GM23248 (cell line): ENCODE data around the gene SETD7.

ENCODE experiments used
- EZH2 ChIP-seq: fragments of 200-600 bp; sonication (generic); IDR thresholded peaks from 2 replicates; pipeline ENCODE4 v1.6.1; 2018; ENCODE audit warnings: antibody characterized with exemption, mild to moderate bottlenecking; ENCODE audit not compliant: insufficient read depth, poor library complexity, severe bottlenecking
- EZH2phosphoT487 ChIP-seq: fragments of 200-600 bp; sonication (generic); IDR thresholded peaks from 2 replicates; pipeline ENCODE4 v1.6.1; 2018; ENCODE audit warnings: antibody characterized with exemption, moderate library complexity, mild to moderate bottlenecking, low read depth; ENCODE audit not compliant: insufficient read depth

DNA sequence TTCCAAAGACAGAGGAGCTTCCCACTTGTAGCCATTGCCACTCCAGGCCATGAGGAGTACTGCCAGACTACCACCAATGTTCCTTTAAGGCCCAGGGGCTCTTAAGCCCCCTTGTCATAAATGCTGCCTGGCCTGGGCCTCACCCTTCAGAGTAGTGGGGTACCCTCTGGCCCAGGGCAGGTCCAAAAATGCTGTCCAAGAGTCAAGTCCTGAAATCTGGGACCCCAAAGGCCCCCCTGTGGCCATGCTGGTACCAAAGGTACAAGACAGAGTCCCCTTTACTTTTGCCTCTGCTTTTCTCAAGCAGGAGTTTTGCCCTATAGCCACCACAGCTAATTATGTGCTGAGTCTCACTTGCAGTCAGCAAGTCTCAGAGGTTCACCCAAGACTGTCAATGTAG is 85.7 kb downstream of the SETD7 start:
- TF ChIP-seq EZH2: no peak
- TF ChIP-seq EZH2phosphoT487: no peak
